HCT116 (cell line): Measurements from ENCODE around the gene TP63. TPM values are rescaled to one million over a fixed set of nuclear protein-coding genes. Genes with fewer than 3 reads are reported as not detected.

ENCODE experiments used
- ATAC-seq: fragments of 200-7000 bp; cut with Tn5 transposase; 2 replicates; pipeline ENCODE4 v1.9.1; 2020; ENCODE audit warnings: mild to moderate bottlenecking, moderate library complexity
- BruUV-seq: library from RNA; stranded (reverse); fragments of 400-500 nt; replicated peaks from 2 replicates; lab custom pipeline; 2021; lab: Mats Ljungman, UMichigan
- CTCF ChIA-PET: fragments of 300-600 bp; sonication (Branson Sonifier 250); formaldehyde crosslinking; loops from one replicate; lab custom pipeline; 2021; ENCODE audit warnings: antibody characterized with exemption; lab: Charles Lee
- POLR2A ChIA-PET: fragments of 300-600, 350-600 bp; sonication (Branson Sonifier 250); formaldehyde crosslinking; loops from one replicate; lab custom pipeline; 2021; ENCODE audit warnings: antibody characterized with exemption; lab: Charles Lee
- RAD21 ChIA-PET, 2 experiments: fragments of 300-600 bp; sonication (Branson Sonifier 250); formaldehyde crosslinking; loops; one replicate each; lab custom pipeline; 2023; ENCODE audit warnings: low total read pairs in 2 of 2; ENCODE audit not compliant: uncharacterized antibody in 2 of 2, unreplicated experiment in 2 of 2, low non-redundant PET in 1 of 2; lab: Charles Lee
- DNase-seq: peaks from one replicate; pipeline ENCODE4 v3.0.0-alpha.2; 2010; ENCODE audit warnings: low read depth, low spot score
- H2AFZ ChIP-seq: fragments of 200-600 bp; shearing (Covaris generic), sonication (generic); 2 replicates; pipeline ENCODE4 v1.6.1; 2017; ENCODE audit warnings: low read depth, mixed run types, mixed read lengths, antibody characterized with exemption, low read length; ENCODE audit not compliant: poor library complexity, severe bottlenecking
- H3K27ac ChIP-seq: 2 replicates; pipeline ENCODE4 v1.5.1; 2012; ENCODE audit warnings: low read depth, low read length
- H3K27me3 ChIP-seq: fragments of 200-600 bp; sonication (generic); 2 replicates; pipeline ENCODE4 v1.6.1; 2016; ENCODE audit warnings: mixed run types, low read length, mixed read lengths; ENCODE audit not compliant: insufficient read depth
- H3K36me3 ChIP-seq, 2 experiments: fragments of 200-500 bp in 1 of 2; fragments of 200-600 bp in 1 of 2; sonication (Bioruptor generic) in 1 of 2; sonication (generic) in 1 of 2; 2 replicates each; pipeline versions ENCODE4 v1.5.1 to v1.6.1; 2014 to 2016; ENCODE audit warnings: low read length in 2 of 2, inconsistent platforms in 1 of 2, mixed read lengths in 1 of 2, mixed run types in 1 of 2; ENCODE audit not compliant: insufficient read depth in 2 of 2, control insufficient read depth in 1 of 2
- H3K4me1 ChIP-seq, 2 experiments: fragments of 200-600 bp in 1 of 2; sonication (generic) in 1 of 2; 2 replicates each; pipeline versions ENCODE4 v1.5.1 to v1.6.1; 2012 to 2017; ENCODE audit warnings: low read length in 2 of 2, inconsistent platforms in 1 of 2, mild to moderate bottlenecking in 1 of 2, mixed read lengths in 1 of 2, mixed run types in 1 of 2, moderate library complexity in 1 of 2; ENCODE audit not compliant: insufficient read depth in 2 of 2, control insufficient read depth in 1 of 2
- H3K4me2 ChIP-seq: fragments of 200-600 bp; sonication (generic); 2 replicates; pipeline ENCODE4 v1.6.1; 2017; ENCODE audit warnings: mixed run types, low read length, mixed read lengths
- H3K4me3 ChIP-seq, 2 experiments: fragments of 200-600 bp in 1 of 2; sonication (generic) in 1 of 2; replicated peaks in 1 of 2; 2 replicates each; pipeline ENCODE4 v1.5.1; 2011 to 2016; ENCODE audit warnings: low read length in 2 of 2, control low read depth in 1 of 2, low read depth in 1 of 2, mild to moderate bottlenecking in 1 of 2, mixed read lengths in 1 of 2, mixed run types in 1 of 2
- H3K79me2 ChIP-seq: fragments of 200-600 bp; sonication (generic); 2 replicates; pipeline ENCODE4 v1.6.1; 2017; ENCODE audit warnings: mild to moderate bottlenecking, mixed run types, low read length, moderate library complexity, mixed read lengths; ENCODE audit not compliant: insufficient read depth
- H3K9ac ChIP-seq: fragments of 200-600 bp; sonication (generic); 2 replicates; pipeline ENCODE4 v1.6.1; 2016; ENCODE audit warnings: low read length, mixed read lengths
- H3K9me2 ChIP-seq: fragments of 200-600 bp; sonication (generic), shearing (Covaris generic); 2 replicates; pipeline ENCODE4 v1.6.1; 2017; ENCODE audit warnings: mixed run types, mild to moderate bottlenecking, moderate library complexity; ENCODE audit not compliant: insufficient read depth
- H3K9me3 ChIP-seq, 2 experiments: fragments of 200-500 bp in 1 of 2; fragments of 200-600 bp in 1 of 2; sonication (Bioruptor generic) in 1 of 2; sonication (generic) in 1 of 2; 2 replicates each; pipeline ENCODE4 v1.6.1; 2014 to 2017; ENCODE audit warnings: low read length in 2 of 2, mixed read lengths in 2 of 2, inconsistent platforms in 1 of 2, low read depth in 1 of 2, mild to moderate bottlenecking in 1 of 2, mixed run types in 1 of 2, moderate library complexity in 1 of 2; ENCODE audit not compliant: control insufficient read depth in 1 of 2, insufficient read depth in 1 of 2
- H4K20me1 ChIP-seq: fragments of 200-600 bp; sonication (generic), shearing (Covaris generic); 2 replicates; pipeline ENCODE4 v1.6.1; 2017; ENCODE audit warnings: mixed run types, mild to moderate bottlenecking, moderate library complexity; ENCODE audit not compliant: insufficient read depth
- CBX3 ChIP-seq: IDR thresholded peaks from 2 replicates; pipeline ENCODE4 v1.6.1; 2012; ENCODE audit warnings: low read depth
- FOSL1 ChIP-seq: IDR thresholded peaks from 2 replicates; pipeline ENCODE4 v1.6.1; 2012; ENCODE audit warnings: low read depth
- RAD21 ChIP-seq: IDR thresholded peaks from 2 replicates; pipeline ENCODE4 v1.6.1; 2012; ENCODE audit warnings: low read depth, mild to moderate bottlenecking
- REST ChIP-seq: IDR thresholded peaks from 2 replicates; pipeline ENCODE4 v1.6.1; 2012; ENCODE audit warnings: low read depth
- SIN3A ChIP-seq: IDR thresholded peaks from 2 replicates; pipeline ENCODE4 v1.6.1; 2012; ENCODE audit warnings: low read depth
- SRF ChIP-seq: IDR thresholded peaks from 2 replicates; pipeline ENCODE4 v1.6.1; 2012; ENCODE audit warnings: low read depth
- ZBTB33 ChIP-seq: IDR thresholded peaks from 2 replicates; pipeline ENCODE4 v1.6.1; 2011; ENCODE audit warnings: mild to moderate bottlenecking, low read length, moderate library complexity; ENCODE audit not compliant: insufficient replicate concordance; ENCODE audit errors: extremely low read depth
- intact Hi-C: fragments of 100-400 bp; cut with micrococcal nuclease; formaldehyde crosslinking; loops from 2 replicates; pipeline ENCODE4 v1.10.0; 2022
- total RNA-seq: library from RNA; stranded (reverse); gene quantifications from one replicate; pipeline ENCODE4 v1.2.1, GENCODE V29; 2021; ENCODE audit not compliant: unreplicated experiment
- TF ChIP-seq, protein P1 (sequence below): IDR thresholded peaks from 2 replicates; pipeline ENCODE4 v1.6.1; 2012

The TP63 gene
- total RNA-seq, 1 experiment from 2014 or later = not detected

DNA sequence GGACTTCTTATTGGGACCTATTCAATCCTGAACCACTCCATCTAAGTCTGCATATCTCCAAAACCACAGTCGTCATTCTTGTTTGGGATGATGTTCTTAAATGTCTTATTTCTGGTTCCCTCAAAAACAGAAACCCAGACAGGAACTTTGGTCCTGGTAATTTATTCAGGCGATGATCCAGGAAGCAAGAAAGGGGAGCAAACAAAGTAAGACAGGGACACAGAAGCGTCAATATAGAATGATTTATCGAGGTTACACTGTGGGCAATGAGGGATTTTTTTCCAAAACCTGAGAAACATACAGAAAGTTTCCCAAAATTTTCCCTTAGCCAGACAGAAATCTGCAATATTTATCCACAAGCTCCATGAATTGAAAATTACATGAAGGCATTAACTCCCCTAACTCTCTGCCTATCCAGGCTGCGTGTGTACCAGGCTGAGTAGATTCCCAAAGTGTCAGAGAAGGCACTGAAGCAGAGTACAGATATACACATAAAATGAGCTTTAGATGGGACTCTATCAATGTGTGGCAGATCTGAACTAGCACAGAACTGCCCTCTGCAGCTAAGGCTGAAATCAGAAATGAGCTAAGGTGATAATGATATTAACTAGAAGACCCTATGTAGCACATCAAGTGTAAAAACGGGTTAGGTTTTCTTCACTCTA lies 43.2 kb downstream of the TP63 start:
- Histone ChIP-seq H3K4me3 (no peak overlapping the region), H3K4me1 (no peaks in the 10 kb centered on the region), H4K20me1 (no peaks in the 10 kb centered on the region), H3K79me2 (no peaks in the 10 kb centered on the region), H3K4me2 (no peak overlapping the region), H3K27ac (no peak overlapping the region), H3K9ac (no peak overlapping the region), H2AFZ (no peak overlapping the region), H3K36me3 (no peaks in the 10 kb centered on the region), H3K9me3 (no peaks in the 10 kb centered on the region), H3K27me3 (no peaks in the 10 kb centered on the region), H3K9me2 (no peaks in the 10 kb centered on the region)
- ChIA-PET RAD21 (interaction anchor here in 1 of 2 experiments (0.6 kb wide), 1 partner anchor 12 kb away, joined by 7 read pairs; no protein-coding TSS in a partner anchor), CTCF (no interaction called here), POLR2A (no interaction called here)
- no peak for DNase-seq
- TF ChIP-seq RAD21 (no peak), FOSL1 (no peak), REST (no peak), ZBTB33 (no peak), SIN3A (no peak), SRF (no peak), CBX3 (no peak)
- TF ChIP-seq, protein P1, sequence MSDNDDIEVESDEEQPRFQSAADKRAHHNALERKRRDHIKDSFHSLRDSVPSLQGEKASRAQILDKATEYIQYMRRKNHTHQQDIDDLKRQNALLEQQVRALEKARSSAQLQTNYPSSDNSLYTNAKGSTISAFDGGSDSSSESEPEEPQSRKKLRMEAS = no peak
- no TSS peak for BruUV-seq
- intact Hi-C loops = no loop called here
- ATAC-seq = no peak
